Left lung (tissue), 10 donors: ENCODE results near the gene LRRC14B. TPM values are rescaled to one million over a fixed set of nuclear protein-coding genes. Genes with fewer than 3 reads are reported as not detected.

Experiments
- ATAC-seq: fragments of 200-7000 bp; cut with Tn5 transposase; one replicate; pipeline ENCODE4 v1.9.1; 2020; ENCODE audit warnings: moderate library complexity
- DNase-seq, 4 donors: peaks; one replicate each; pipeline ENCODE4 v3.0.0-alpha.2; 2013 to 2020
- H3K27ac ChIP-seq, 2 donors: fragments of 200-600 bp; sonication (generic) in 1 of 2; one replicate each; pipeline versions ENCODE4 v1.5.0 to v1.8.0; 2020 to 2021
- H3K27me3 ChIP-seq, 2 donors: fragments of 200-600 bp; sonication (generic) in 1 of 2; one replicate each; pipeline versions ENCODE4 v1.5.0 to v1.8.0; 2020 to 2021
- H3K36me3 ChIP-seq, 2 donors: fragments of 200-600 bp; sonication (generic) in 1 of 2; one replicate each; pipeline versions ENCODE4 v1.5.0 to v1.8.0; 2020 to 2021
- H3K4me1 ChIP-seq, 2 donors: fragments of 200-600 bp; one replicate each; pipeline ENCODE4 v1.8.0; 2021
- H3K4me3 ChIP-seq, 2 donors: fragments of 200-600 bp; sonication (generic) in 1 of 2; one replicate each; pipeline versions ENCODE4 v1.5.0 to v1.8.0; 2020 to 2021; ENCODE audit warnings: mild to moderate bottlenecking in 1 of 2
- H3K9me3 ChIP-seq, 2 donors: fragments of 200-600 bp; sonication (generic) in 1 of 2; one replicate each; pipeline versions ENCODE4 v1.5.0 to v1.8.0; 2020 to 2021
- CTCF ChIP-seq, 2 donors: fragments of 200-600 bp; sonication (generic) in 1 of 2; IDR thresholded peaks; one replicate each; pipeline versions ENCODE4 v1.5.0 to v1.8.0; 2021; ENCODE audit warnings: antibody characterized with exemption in 2 of 2
- intact Hi-C, 2 donors: fragments of 100-400 bp; cut with DNase I; formaldehyde crosslinking; loops; one replicate each; pipeline versions ENCODE4 v1.11.2 to v1.14.2; 2022
- polyA plus RNA-seq, 6 donors: library from polyadenylated mRNA; unstranded; fragments of 120-200 nt; gene quantifications; one replicate each; pipeline ENCODE4 v1.2.1, GENCODE V29; 2013; ENCODE audit not compliant: insufficient read length in 6 of 6
- total RNA-seq, 2 donors: library from RNA; stranded (reverse); fragmentation: NEBNext Ultra II Directional; extraction: Animal tissue kit (Norgen Biotek cat#: 25700); gene quantifications; one replicate each; pipeline ENCODE4 v1.2.1, GENCODE V29; 2021
- donor health status: DM: no; HTN: yes; CAD: no.
- donor health status: DM: no; HTN: no; CAD: no.

The LRRC14B gene
- total and polyA plus RNA-seq, 8 donors: 0.08 to 0.14 (median 0.11) TPM; not detected in 3

GRCh38 chr5:167511-167910 is 23.8 kb upstream of the LRRC14B start:
- Histone ChIP-seq H3K4me3 (no peak overlapping the region), H3K36me3 (no peaks in the 10 kb centered on the region), H3K27ac (no peak overlapping the region), H3K9me3 (no peaks in the 10 kb centered on the region), H3K4me1 (peaks cover 0 to 3% of the 10 kb centered on the region in 2 donors), H3K27me3 (no peaks in the 10 kb centered on the region)
- intact Hi-C loops: no loop called here
- no peak for TF ChIP-seq CTCF (IDR thresholded peaks at IDR 0.05)
- DNase-seq (peak in 1 of 4 donors; percentile 73), ATAC-seq (no peak)

GRCh38 chr5:167982-168660 is 23.2 kb upstream of the LRRC14B start:
- no peak for TF ChIP-seq CTCF (IDR thresholded peaks at IDR 0.05)
- intact Hi-C loops: no loop called here
- Histone ChIP-seq H3K4me1 (peaks cover 0 to 3% of the 10 kb centered on the region in 2 donors), H3K27me3 (no peaks in the 10 kb centered on the region), H3K36me3 (no peaks in the 10 kb centered on the region), H3K27ac (no peak overlapping the region), H3K4me3 (no peak overlapping the region), H3K9me3 (no peaks in the 10 kb centered on the region)
- ATAC-seq (no peak), DNase-seq (peak in 1 of 4 donors; percentile 24)

GRCh38 chr5:169071-169727 is 22.1 kb upstream of the LRRC14B start:
- intact Hi-C loops: no loop called here
- Histone ChIP-seq H3K27me3 (no peaks in the 10 kb centered on the region), H3K27ac (no peak overlapping the region), H3K36me3 (no peaks in the 10 kb centered on the region), H3K4me1 (peaks cover 0 to 3% of the 10 kb centered on the region in 2 donors), H3K9me3 (no peaks in the 10 kb centered on the region), H3K4me3 (no peak overlapping the region)
- TF ChIP-seq CTCF (IDR thresholded peaks at IDR 0.05): no peak
- DNase-seq: peak in 2 of 4 donors; percentile 45 to 75
- peak; percentile 63 for ATAC-seq

GRCh38 chr5:169728-170094 is 21.6 kb upstream of the LRRC14B start:
- H3K36me3 ChIP-seq: no peaks in the 10 kb centered on the region
- ATAC-seq (no peak), DNase-seq (peak in 1 of 4 donors; percentile 29)
- no peak overlapping the region for H3K27ac ChIP-seq
- no peaks in the 10 kb centered on the region for H3K27me3 ChIP-seq
- no peak for TF ChIP-seq CTCF (IDR thresholded peaks at IDR 0.05)
- H3K4me3 ChIP-seq: no peak overlapping the region
- intact Hi-C loops: no loop called here
- H3K9me3 ChIP-seq: no peaks in the 10 kb centered on the region
- H3K4me1 ChIP-seq: peaks cover 0 to 3% of the 10 kb centered on the region in 2 donors

GRCh38 chr5:170971-171800 is 20.1 kb upstream of the LRRC14B start:
- H3K27me3 ChIP-seq: no peaks in the 10 kb centered on the region
- intact Hi-C loops: no loop called here
- no peak overlapping the region for H3K27ac ChIP-seq
- no peak for TF ChIP-seq CTCF (IDR thresholded peaks at IDR 0.05)
- no peaks in the 10 kb centered on the region for H3K36me3 ChIP-seq
- no peaks in the 10 kb centered on the region for H3K9me3 ChIP-seq
- DNase-seq (peak in 1 of 4 donors; percentile 68), ATAC-seq (no peak)
- peaks cover 0 to 3% of the 10 kb centered on the region in 2 donors for H3K4me1 ChIP-seq
- no peak overlapping the region for H3K4me3 ChIP-seq
